ENCODE measurements around the gene ITGB3.

DNA sequence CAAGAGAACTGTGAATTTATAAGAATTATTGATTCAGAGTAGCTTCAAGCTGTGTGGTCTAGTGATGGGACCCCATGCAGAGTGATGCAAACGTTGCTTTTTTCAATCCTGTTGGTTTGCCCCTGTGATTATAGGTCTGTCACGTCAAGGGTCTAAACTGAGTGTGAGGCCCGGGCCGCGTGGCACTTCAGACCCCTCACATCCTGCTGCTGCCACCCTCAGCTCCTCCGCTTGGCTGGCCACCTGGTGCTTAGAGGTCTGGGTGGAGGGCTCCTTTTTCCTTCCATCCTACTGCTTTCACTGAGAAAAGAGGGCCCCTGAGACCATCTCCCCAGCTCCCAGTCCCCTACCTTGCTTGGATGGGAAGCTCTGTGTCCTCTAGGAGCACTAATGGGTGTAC lies 32.5 kb upstream of the ITGB3 start:
- TF ChIP-seq YY1 (IDR thresholded peaks at IDR 0.05; ENCODE audit: insufficient read depth, insufficient read length) = no peak
- TF ChIP-seq SUZ12 (IDR thresholded peaks at IDR 0.05; ENCODE audit: extremely low read depth, insufficient read depth, insufficient read length) = no peak

Data from NT2/D1 (cell line).